Cardiac septum (tissue), 1 donor: ENCODE results near the gene FNDC3B. TPM values are rescaled to one million over a fixed set of nuclear protein-coding genes. Genes with fewer than 3 reads are reported as not detected.
"Not testable (repeated sequence)": the region's sequence is repeated elsewhere in the genome, so short reads cannot be mapped to it uniquely, and the experiment has no call there.

Experiments used
- DNase-seq: peaks from one replicate; pipeline ENCODE4 v3.0.0-alpha.2; 2020; ENCODE audit warnings: low spot score
- intact Hi-C: fragments of 100-400 bp; cut with DNase I; formaldehyde crosslinking; loops from one replicate; pipeline ENCODE4 v1.14.0; 2022
- total RNA-seq: library from RNA; stranded (reverse); fragmentation: NEBNext Ultra II Directional; extraction: Animal tissue kit (Norgen Biotek cat#: 25700); gene quantifications from one replicate; pipeline ENCODE4 v1.2.1, GENCODE V29; 2021
- donor health status: DM: no; HTN: no; CAD: no.

Gene FNDC3B
- total RNA-seq, 1 donor from 2014 or later, result 139 TPM

- intact Hi-C loops, result no loop called here
- DNase-seq, result no peak
Measured at GRCh38 chr3:172084871-172085556, 45.6 kb downstream of the FNDC3B start.

- intact Hi-C loops, result no loop called here
- DNase-seq, result no peak
Measured at GRCh38 chr3:172085557-172085895, 46.1 kb downstream of the FNDC3B start.

GRCh38 chr3:172086071-172086470 is 46.7 kb downstream of the FNDC3B start:
- no peak for DNase-seq
- intact Hi-C loops, result no loop called here

GRCh38 chr3:172087198-172087597 is 47.8 kb downstream of the FNDC3B start:
- intact Hi-C loops, result no loop called here
- DNase-seq, result no peak

GRCh38 chr3:172087602-172088580 is 48.5 kb downstream of the FNDC3B start:
- intact Hi-C loops, result no loop called here
- no peak for DNase-seq

GRCh38 chr3:172089250-172089649 is 49.9 kb downstream of the FNDC3B start:
- intact Hi-C loops, result no loop called here

GRCh38 chr3:172090035-172090434 is 50.7 kb downstream of the FNDC3B start:
- intact Hi-C loops, result no loop called here
- DNase-seq, result no peak

More at GRCh38 chr3:172089250-172089649, 49.9 kb downstream of the FNDC3B start:
- DNase-seq, result no peak

- intact Hi-C loops, result no loop called here
Measured at GRCh38 chr3:172092658-172093057, 53.3 kb downstream of the FNDC3B start.

GRCh38 chr3:172093581-172094443 is 54.4 kb downstream of the FNDC3B start:
- DNase-seq, intact Hi-C loops: not testable (repeated sequence)

More at GRCh38 chr3:172092658-172093057, 53.3 kb downstream of the FNDC3B start:
- DNase-seq, result no peak

- intact Hi-C loops, result no loop called here
- no peak for DNase-seq
Measured at GRCh38 chr3:172094621-172095557, 55.5 kb downstream of the FNDC3B start.

- no peak for DNase-seq
- intact Hi-C loops, result no loop called here
Measured at GRCh38 chr3:172096881-172097420, 57.6 kb downstream of the FNDC3B start.

- DNase-seq, result no peak
- intact Hi-C loops, result no loop called here
Measured at GRCh38 chr3:172097585-172097984, 58.2 kb downstream of the FNDC3B start.

GRCh38 chr3:172098698-172099494 is 59.5 kb downstream of the FNDC3B start:
- intact Hi-C loops, result no loop called here
- DNase-seq, result no peak

- DNase-seq, result no peak
- intact Hi-C loops, result no loop called here
Measured at GRCh38 chr3:172099495-172099808, 60.1 kb downstream of the FNDC3B start.

GRCh38 chr3:172100482-172100881 is 61.1 kb downstream of the FNDC3B start:
- intact Hi-C loops, result no loop called here
- DNase-seq, result no peak

GRCh38 chr3:172101107-172101506 is 61.7 kb downstream of the FNDC3B start:
- intact Hi-C loops, result no loop called here
- no peak for DNase-seq

- no peak for DNase-seq
Measured at GRCh38 chr3:172102123-172102882, 62.9 kb downstream of the FNDC3B start.

More at GRCh38 chr3:172102123-172102882, 62.9 kb downstream of the FNDC3B start:
- intact Hi-C loops, result no loop called here
